GM19099 (cell line): ENCODE measurements around the gene KCNK15.

Experiments
- POLR2A ChIP-seq: IDR thresholded peaks from 3 replicates; pipeline ENCODE4 v1.6.1; 2011; ENCODE audit warnings: low read depth; ENCODE audit not compliant: insufficient read length; ENCODE audit errors: extremely low read depth

Gene KCNK15

DNA sequence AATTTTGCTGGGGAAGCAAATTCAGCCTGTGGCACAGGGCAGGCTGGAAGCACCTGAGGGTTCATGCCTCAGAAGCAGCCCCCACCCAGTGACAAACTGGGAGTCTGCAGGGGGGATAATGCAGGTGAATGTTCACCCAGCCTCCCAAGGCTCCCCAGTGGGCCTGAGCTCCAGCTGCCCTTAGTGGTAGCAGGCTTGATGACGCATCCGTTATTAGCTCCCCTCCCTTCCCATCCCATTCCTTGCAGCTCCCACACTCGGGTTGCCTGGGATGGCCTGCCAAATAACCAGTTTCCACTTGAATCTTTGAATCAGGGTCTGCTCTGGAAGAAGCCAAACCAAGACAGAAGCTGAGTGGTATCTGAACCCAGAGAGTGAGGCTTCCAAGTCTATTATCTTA, 15.8 kb downstream of the KCNK15 start:
- no peak for TF ChIP-seq POLR2A

DNA sequence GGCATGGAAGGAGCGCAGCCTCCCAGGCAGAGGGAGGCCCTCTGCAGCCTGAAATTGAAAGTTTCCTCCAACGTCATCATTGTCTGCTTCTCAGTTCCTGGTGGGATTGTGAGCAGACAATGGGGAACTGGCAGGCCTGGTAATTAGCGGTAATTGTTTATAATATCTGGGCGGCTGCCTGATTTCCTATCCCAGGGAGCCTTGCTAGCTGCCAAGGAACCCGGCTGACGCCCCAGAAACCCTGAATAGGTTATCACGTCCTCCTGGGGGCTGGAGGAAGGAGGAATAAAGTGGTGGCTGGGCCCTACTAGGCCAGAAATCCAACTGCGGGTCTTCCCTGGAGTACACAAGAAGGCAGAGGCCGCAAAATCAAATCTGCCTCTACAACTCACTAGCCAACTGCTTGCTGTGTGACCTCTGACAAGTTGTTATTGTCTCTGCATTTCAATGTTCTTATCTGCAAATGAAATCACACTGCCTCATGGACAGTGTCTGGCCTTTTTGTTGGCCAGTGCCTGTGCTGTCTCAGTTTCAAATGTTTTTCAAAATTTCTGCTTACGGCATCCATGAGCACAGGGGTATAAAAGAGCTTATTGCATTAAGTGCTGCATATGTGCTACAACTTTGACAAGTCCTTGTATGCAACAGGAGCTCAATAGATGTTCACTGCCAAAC, 16.9 kb downstream of the KCNK15 start:
- TF ChIP-seq POLR2A: no peak

DNA sequence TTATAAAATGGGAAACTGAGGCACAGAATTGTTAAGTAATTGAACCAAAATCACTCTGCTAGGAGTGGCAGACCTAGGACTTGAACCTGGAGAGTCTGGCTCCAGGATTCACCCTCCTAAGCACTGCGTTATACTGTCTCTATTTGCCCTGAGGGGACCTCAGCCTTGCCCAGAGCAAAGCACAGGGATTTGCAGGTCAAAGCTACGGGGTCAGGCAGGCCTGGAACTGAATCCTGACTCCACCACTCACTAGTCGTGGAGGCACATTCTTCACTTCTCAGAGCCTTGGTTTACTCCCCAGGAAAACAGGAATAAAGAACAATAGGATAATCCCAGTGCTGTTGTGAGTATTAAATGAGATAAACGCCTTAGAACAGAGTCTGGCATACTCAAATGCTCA, 19.4 kb downstream of the KCNK15 start:
- no peak for TF ChIP-seq POLR2A

DNA sequence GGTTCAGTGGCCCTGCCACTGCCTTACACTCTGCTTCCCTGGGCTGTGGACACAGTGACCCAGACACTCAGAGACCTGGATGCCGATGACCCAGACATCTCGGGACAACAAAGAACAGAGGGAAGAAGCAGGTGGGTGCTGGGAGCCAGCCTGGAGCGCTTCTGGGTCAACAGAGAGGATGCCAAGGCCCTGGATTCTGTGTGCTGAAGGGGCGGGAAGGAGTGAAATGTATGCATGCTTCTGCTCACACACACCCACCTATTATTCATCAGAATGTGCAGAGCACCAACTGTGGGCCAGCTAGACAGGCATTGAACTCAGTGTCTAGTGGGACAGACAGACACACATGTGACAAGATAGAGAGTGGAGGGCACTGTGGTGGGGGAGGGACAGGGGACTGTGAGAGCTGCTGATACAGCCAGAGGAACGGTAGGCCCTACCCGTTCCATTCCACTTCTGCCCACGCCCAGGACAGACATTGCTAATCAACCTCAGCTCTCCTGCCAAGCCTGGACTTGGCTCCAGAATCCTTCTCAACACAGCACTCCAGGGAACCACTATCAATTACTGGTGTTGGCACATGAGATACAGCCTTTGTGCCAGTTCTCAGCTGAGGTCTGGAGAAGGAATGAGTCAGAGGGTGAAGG, 20.2 kb downstream of the KCNK15 start:
- no peak for TF ChIP-seq POLR2A

DNA sequence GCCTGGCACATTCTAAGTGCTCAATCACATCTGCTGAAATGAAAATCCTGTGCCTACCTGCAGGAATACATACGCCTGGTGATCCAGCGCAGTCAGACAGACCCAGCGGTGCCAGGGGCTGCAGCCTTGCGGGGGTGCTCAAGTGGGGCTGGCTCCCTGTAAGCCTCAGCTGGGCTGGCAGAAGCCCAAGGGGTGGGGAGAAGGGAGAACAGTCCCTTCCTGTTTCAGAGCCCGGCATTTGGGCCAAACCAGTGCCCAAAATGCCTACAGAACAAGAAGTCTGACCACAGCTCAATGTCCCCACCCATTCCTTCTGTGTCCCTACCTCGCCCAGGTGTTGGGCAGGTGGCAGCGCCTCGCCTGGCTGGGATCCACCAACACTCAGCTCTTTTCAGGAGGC, 22.6 kb downstream of the KCNK15 start:
- TF ChIP-seq POLR2A: no peak

DNA sequence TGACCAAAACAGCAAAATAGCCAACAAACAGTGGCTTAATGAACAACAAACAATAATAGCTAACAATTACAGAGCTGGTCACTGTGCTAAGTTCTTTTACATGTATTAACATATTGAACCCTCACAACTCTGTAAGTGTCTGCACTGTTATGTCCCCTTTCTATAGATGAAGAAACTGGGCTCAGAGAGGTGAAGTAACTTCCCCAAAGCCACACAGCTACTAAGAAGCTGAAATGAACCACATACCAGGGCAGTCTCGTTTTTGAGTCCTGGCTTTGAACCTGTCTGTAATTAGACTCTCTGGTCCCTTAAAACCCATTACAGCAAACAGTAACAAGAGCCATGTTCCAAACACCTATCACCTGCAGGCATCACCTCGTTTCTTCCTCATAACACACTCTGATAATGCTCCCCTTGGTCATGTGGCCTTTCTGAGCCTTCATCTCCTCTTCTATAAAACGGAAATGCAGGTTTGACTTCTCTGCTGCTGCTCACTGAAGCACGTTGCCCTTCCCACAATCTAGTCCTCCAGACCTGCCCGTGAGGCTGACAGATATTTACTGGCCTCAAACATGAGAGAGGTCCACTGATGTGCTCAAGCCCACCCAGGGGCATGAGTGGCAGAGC, 23.3 kb downstream of the KCNK15 start:
- no peak for TF ChIP-seq POLR2A

DNA sequence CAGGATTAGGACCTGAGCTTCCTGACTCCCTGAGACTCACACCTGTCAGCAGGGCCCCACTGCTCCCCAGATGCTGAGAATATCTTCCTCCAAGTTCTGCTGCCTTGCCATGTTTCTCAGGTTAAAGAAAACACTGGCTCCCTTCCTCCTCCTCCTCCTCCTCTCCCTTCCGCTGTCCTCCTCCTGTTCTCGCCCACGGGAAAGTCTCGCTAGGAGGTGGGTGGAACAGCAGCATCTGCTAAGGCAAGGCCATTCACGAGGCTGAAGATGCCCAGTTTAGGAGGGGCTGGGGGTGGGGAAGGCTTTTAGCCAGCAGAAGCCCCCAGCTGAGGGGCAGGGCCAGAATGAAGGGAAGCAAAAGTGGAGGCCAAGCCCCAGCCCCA, 23.8 kb downstream of the KCNK15 start:
- TF ChIP-seq POLR2A: no peak

DNA sequence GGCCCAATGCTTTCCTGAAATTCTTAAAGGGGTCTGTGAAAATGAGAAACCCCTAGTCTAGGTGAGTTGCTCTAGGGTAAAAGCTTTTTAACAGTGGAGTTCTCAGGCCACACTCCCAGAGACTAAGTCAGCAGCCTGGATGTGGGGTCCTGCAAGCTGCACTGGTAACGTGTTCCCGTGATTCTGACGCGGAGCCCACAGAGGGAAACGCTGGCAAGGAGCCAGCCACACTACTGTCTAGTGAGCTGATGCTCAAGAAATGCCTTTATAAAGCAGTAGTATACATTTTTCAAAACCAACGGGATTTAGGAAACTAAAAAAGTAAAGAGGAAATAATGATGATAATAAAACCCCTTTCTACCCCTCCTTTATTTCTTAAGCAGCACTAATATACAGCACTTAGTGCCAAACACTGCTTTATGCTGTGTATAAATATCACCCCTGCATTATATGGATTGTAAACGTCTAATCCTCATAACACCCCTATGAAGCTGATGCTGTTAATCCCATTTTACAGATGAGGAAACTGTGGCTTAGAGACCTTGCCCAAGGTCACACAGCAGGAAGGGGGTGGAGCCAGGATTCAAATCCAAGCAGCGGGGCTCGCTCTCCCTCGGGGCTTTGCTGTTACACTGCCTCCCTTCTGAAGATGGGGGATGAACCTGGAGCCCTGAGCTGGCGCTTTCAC, 25.0 kb downstream of the KCNK15 start:
- no peak for TF ChIP-seq POLR2A

DNA sequence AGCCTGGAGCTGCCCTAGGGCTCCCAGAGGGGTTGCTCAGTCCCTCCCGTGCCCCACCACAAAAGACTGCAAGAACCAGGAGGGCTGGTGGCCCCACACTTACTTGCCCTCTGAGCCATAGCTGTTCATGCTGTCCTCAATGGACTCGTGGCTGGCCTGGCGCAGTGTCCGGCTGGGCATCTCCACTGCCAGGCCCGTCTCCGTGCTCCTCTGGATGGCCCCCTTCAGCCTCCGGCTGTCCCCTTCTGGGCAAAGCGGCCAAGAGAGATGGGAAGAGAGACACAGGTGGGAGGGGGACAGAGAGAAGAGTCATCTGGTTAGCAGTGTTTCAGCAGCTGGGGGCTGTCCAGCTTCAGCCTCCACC, 25.5 kb downstream of the KCNK15 start:
- TF ChIP-seq POLR2A: no peak

DNA sequence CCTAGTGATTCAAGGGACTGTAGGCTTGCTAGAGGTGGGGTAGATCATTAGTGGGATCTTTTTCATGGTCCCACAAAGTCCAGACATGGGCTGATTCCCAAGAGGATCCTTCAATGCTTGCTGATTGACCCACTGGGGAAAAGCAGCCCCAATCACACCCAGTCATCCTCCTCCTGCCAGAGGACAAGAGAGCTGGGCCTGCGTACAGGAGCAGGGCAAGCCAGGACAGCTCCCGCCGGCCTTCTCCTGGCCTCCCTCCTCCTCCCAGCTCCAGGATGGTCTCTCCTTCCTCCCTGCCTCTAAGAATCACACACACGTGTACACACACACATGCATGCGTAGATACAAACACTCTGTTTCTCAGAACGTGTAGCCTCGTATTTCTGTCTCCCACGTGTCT, 27.0 kb downstream of the KCNK15 start:
- TF ChIP-seq POLR2A: no peak

DNA sequence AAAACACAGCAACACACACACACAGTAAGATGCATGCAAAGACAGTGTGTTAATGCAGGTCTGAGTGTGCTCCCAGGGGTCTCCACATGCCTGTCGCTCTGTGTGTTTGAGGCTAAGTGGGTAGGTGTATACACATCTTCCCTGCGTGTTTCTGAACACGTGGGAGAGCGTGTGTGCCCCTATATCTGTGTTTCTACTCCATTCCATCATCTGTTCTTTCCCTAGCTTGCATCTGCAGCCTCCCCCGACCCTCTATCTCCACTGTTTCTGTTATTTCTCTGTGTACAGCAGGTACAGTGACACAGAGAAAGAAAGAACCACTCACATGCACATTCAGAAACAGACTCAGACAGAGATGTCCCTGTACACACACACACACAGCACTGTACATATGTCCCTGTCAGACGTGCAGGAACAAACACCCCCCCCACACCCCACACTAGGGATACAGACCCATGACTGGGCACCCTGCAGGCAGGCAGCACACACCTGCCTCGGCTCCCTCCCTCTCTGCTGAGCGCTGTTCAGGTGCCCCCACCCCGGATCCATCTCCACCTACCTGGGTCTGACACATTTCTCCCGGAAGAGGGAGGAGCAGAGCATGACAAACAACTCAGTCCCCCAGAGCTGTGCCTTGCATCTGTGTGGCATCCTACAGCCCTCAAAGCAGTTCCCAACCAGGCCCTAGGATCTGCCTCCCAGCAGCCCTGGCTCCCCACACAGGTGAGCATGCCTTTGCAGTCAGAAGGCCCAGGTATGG, 27.6 kb downstream of the KCNK15 start:
- TF ChIP-seq POLR2A: no peak

DNA sequence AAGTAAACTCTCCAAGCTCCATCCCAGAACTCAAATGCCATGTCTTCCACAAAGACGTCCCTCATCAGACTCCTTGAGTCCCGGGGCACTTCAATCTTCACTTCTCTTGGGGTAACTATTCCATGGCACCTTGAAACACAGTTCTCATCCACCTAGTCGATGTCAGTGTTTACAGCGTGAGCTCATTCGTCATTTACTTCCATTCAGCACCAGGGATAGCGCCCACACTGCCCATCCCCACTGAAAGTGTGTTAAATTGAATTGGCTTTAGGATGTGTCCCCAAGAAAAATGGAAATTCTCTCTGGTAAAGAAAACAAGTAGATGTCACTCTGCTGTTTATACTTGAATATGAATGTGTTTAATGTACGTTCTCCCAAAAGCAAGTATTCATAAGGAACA, 31.3 kb downstream of the KCNK15 start:
- TF ChIP-seq POLR2A: no peak

DNA sequence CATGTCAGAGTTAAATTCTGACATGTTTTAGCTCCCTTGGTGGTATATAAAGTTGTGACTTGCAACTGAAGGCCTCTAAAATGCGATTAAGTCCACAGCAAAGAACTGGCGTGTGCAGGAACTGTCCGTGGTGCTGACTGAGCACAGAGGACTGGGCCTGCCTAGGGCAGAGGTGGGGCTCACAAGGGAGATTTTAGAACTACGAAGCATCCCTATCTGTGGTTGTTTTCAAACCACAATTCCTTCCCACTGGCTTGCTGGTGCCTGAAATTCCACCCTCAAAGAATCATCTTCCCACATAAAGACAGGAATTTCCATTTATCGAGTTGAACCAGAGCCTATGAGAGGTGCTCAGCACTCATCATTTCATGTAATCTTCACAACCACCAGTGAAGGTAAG, 34.6 kb downstream of the KCNK15 start:
- no peak for TF ChIP-seq POLR2A

DNA sequence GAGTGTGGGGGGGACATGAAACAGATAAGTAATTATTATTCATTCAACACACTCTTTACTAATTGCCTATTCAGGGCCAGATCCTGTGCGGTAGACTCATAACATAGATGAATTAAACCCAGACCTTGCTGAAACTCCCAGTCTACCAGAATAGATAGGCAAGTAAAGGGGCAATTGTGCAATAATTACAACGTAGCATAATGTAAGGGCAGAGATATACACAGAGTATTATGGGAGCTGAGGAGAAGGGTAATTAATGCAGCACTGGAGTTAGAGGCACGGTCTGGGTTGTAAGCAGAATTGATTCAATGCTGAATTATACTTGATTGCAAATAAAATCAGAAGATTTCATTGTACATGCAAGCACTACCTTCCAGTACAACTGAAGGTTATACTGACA, 35.5 kb downstream of the KCNK15 start:
- TF ChIP-seq POLR2A: no peak

DNA sequence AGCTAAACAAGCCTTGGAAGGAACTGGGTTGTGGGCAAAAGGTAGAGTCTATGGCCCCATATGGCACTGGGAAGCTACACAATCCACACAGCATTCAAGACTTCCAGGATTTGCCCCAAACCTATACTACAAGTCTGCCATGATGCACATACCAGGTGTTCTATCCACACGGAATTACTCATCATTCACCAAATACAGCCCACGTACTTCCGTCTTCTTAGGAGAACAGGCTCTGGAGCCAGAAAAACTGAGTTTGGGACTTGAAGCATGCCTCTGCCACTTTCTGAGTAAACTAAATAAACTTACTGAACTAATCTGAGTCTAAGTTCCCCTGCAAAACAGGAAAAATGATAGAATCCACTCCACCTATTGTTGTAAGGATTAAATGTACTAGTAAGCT, 36.1 kb downstream of the KCNK15 start:
- no peak for TF ChIP-seq POLR2A
